ENCODE measurements around the gene YPEL3.

The YPEL3 gene

GRCh38 chr16:30096105-30096861 is at the start of gene YPEL3:
YPEL3 (minus strand) TSS chr16:30096213; CDS start chr16:30095482, 731 bp downstream.
- H3K9ac ChIP-seq (ENCODE audit: low read length) = peak within 1 kb of the TSS; percentile 86
- H3K36me3 ChIP-seq (ENCODE audit: control insufficient read depth, insufficient read depth, low read length) = peaks cover 6% of the 10 kb centered on the region; the same call in 1 of the 2 replicates
- peak within 1 kb of the TSS; percentile 85 for H3K27ac ChIP-seq (ENCODE audit: low read depth, low read length)
- H3K4me3 ChIP-seq (ENCODE audit: low read depth, low read length) = peak within 1 kb of the TSS; percentile 66
- peaks cover 24% of the 10 kb centered on the region for H3K9me3 ChIP-seq (ENCODE audit: control insufficient read depth, insufficient read depth, low read depth, low read length)
- H3K27me3 ChIP-seq (ENCODE audit: control insufficient read depth, insufficient read depth, low read length) = no peaks in the 10 kb centered on the region
- H3K4me1 ChIP-seq (ENCODE audit: control insufficient read depth, insufficient read depth, low read length) = peaks cover 19% of the 10 kb centered on the region

- no peaks in the 10 kb centered on the region for H3K4me1 ChIP-seq (ENCODE audit: control insufficient read depth, insufficient read depth, low read length)
- H3K27me3 ChIP-seq (ENCODE audit: control insufficient read depth, insufficient read depth, low read length) = no peaks in the 10 kb centered on the region
- no peak overlapping the region for H3K9ac ChIP-seq (ENCODE audit: low read length)
- H3K36me3 ChIP-seq (ENCODE audit: control insufficient read depth, insufficient read depth, low read length) = no peaks in the 10 kb centered on the region
- H3K9me3 ChIP-seq (ENCODE audit: control insufficient read depth, insufficient read depth, low read depth, low read length) = peaks cover 11% of the 10 kb centered on the region
- H3K27ac ChIP-seq (ENCODE audit: low read depth, low read length) = no peak overlapping the region
- no peak overlapping the region for H3K4me3 ChIP-seq (ENCODE audit: low read depth, low read length)
Measured at GRCh38 chr16:30145657-30146056, 49.6 kb upstream of the YPEL3 start.

- Histone ChIP-seq H3K4me3 (ENCODE audit: low read depth, low read length) (no peak overlapping the region), H3K9ac (ENCODE audit: low read length) (no peak overlapping the region), H3K9me3 (ENCODE audit: control insufficient read depth, insufficient read depth, low read depth, low read length) (peaks cover 11% of the 10 kb centered on the region), H3K27me3 (ENCODE audit: control insufficient read depth, insufficient read depth, low read length) (no peaks in the 10 kb centered on the region), H3K36me3 (ENCODE audit: control insufficient read depth, insufficient read depth, low read length) (no peaks in the 10 kb centered on the region), H3K27ac (ENCODE audit: low read depth, low read length) (no peak overlapping the region), H3K4me1 (ENCODE audit: control insufficient read depth, insufficient read depth, low read length) (no peaks in the 10 kb centered on the region)
Measured at GRCh38 chr16:30144917-30145316, 48.9 kb upstream of the YPEL3 start.

GRCh38 chr16:30144017-30144416 is 48.0 kb upstream of the YPEL3 start:
- H3K9me3 ChIP-seq (ENCODE audit: control insufficient read depth, insufficient read depth, low read depth, low read length) = 0 out of 2 replicates have a peak, but pooled peaks cover 4% of the 10 kb centered on the region
- H3K9ac ChIP-seq (ENCODE audit: low read length) = no peak overlapping the region
- H3K27me3 ChIP-seq (ENCODE audit: control insufficient read depth, insufficient read depth, low read length) = no peaks in the 10 kb centered on the region
- H3K4me1 ChIP-seq (ENCODE audit: control insufficient read depth, insufficient read depth, low read length) = no peaks in the 10 kb centered on the region
- H3K4me3 ChIP-seq (ENCODE audit: low read depth, low read length) = no peak overlapping the region
- no peak overlapping the region for H3K27ac ChIP-seq (ENCODE audit: low read depth, low read length)
- no peaks in the 10 kb centered on the region for H3K36me3 ChIP-seq (ENCODE audit: control insufficient read depth, insufficient read depth, low read length)

GRCh38 chr16:30143347-30143702 is 47.3 kb upstream of the YPEL3 start:
- H3K9me3 ChIP-seq (ENCODE audit: control insufficient read depth, insufficient read depth, low read depth, low read length) = no peaks in the 10 kb centered on the region

GRCh38 chr16:30142672-30143346 is 46.8 kb upstream of the YPEL3 start:
- Histone ChIP-seq H3K27ac (ENCODE audit: low read depth, low read length) (no peak overlapping the region), H3K27me3 (ENCODE audit: control insufficient read depth, insufficient read depth, low read length) (no peaks in the 10 kb centered on the region), H3K36me3 (ENCODE audit: control insufficient read depth, insufficient read depth, low read length) (no peaks in the 10 kb centered on the region), H3K9ac (ENCODE audit: low read length) (no peak overlapping the region), H3K4me3 (ENCODE audit: low read depth, low read length) (no peak overlapping the region), H3K4me1 (ENCODE audit: control insufficient read depth, insufficient read depth, low read length) (no peaks in the 10 kb centered on the region), H3K9me3 (ENCODE audit: control insufficient read depth, insufficient read depth, low read depth, low read length) (no peaks in the 10 kb centered on the region)

More at GRCh38 chr16:30143347-30143702, 47.3 kb upstream of the YPEL3 start:
- H3K27ac ChIP-seq (ENCODE audit: low read depth, low read length) = no peak overlapping the region
- H3K4me1 ChIP-seq (ENCODE audit: control insufficient read depth, insufficient read depth, low read length) = no peaks in the 10 kb centered on the region
- H3K4me3 ChIP-seq (ENCODE audit: low read depth, low read length) = no peak overlapping the region
- no peak overlapping the region for H3K9ac ChIP-seq (ENCODE audit: low read length)
- H3K27me3 ChIP-seq (ENCODE audit: control insufficient read depth, insufficient read depth, low read length) = no peaks in the 10 kb centered on the region
- no peaks in the 10 kb centered on the region for H3K36me3 ChIP-seq (ENCODE audit: control insufficient read depth, insufficient read depth, low read length)

GRCh38 chr16:30141750-30142149 is 45.7 kb upstream of the YPEL3 start:
- Histone ChIP-seq H3K36me3 (ENCODE audit: control insufficient read depth, insufficient read depth, low read length) (no peaks in the 10 kb centered on the region), H3K27me3 (ENCODE audit: control insufficient read depth, insufficient read depth, low read length) (no peaks in the 10 kb centered on the region), H3K4me1 (ENCODE audit: control insufficient read depth, insufficient read depth, low read length) (no peaks in the 10 kb centered on the region), H3K9ac (ENCODE audit: low read length) (no peak overlapping the region), H3K4me3 (ENCODE audit: low read depth, low read length) (no peak overlapping the region), H3K9me3 (ENCODE audit: control insufficient read depth, insufficient read depth, low read depth, low read length) (no peaks in the 10 kb centered on the region), H3K27ac (ENCODE audit: low read depth, low read length) (no peak overlapping the region)

- Histone ChIP-seq H3K27me3 (ENCODE audit: control insufficient read depth, insufficient read depth, low read length) (no peaks in the 10 kb centered on the region), H3K4me1 (ENCODE audit: control insufficient read depth, insufficient read depth, low read length) (no peaks in the 10 kb centered on the region), H3K27ac (ENCODE audit: low read depth, low read length) (no peak overlapping the region), H3K36me3 (ENCODE audit: control insufficient read depth, insufficient read depth, low read length) (no peaks in the 10 kb centered on the region), H3K9me3 (ENCODE audit: control insufficient read depth, insufficient read depth, low read depth, low read length) (no peaks in the 10 kb centered on the region), H3K4me3 (ENCODE audit: low read depth, low read length) (no peak overlapping the region), H3K9ac (ENCODE audit: low read length) (no peak overlapping the region)
Measured at GRCh38 chr16:30139583-30140481, 43.8 kb upstream of the YPEL3 start.

GRCh38 chr16:30137897-30138296 is 41.9 kb upstream of the YPEL3 start:
- H3K36me3 ChIP-seq (ENCODE audit: control insufficient read depth, insufficient read depth, low read length) = no peaks in the 10 kb centered on the region
- H3K4me3 ChIP-seq (ENCODE audit: low read depth, low read length) = no peak overlapping the region
- no peak overlapping the region for H3K9ac ChIP-seq (ENCODE audit: low read length)
- H3K27me3 ChIP-seq (ENCODE audit: control insufficient read depth, insufficient read depth, low read length) = no peaks in the 10 kb centered on the region
- H3K27ac ChIP-seq (ENCODE audit: low read depth, low read length) = no peak overlapping the region
- H3K9me3 ChIP-seq (ENCODE audit: control insufficient read depth, insufficient read depth, low read depth, low read length) = no peaks in the 10 kb centered on the region
- no peaks in the 10 kb centered on the region for H3K4me1 ChIP-seq (ENCODE audit: control insufficient read depth, insufficient read depth, low read length)

GRCh38 chr16:30136971-30137605 is 41.1 kb upstream of the YPEL3 start:
- no peaks in the 10 kb centered on the region for H3K27me3 ChIP-seq (ENCODE audit: control insufficient read depth, insufficient read depth, low read length)
- no peak overlapping the region for H3K9ac ChIP-seq (ENCODE audit: low read length)
- H3K36me3 ChIP-seq (ENCODE audit: control insufficient read depth, insufficient read depth, low read length) = no peaks in the 10 kb centered on the region
- no peak overlapping the region for H3K4me3 ChIP-seq (ENCODE audit: low read depth, low read length)
- no peaks in the 10 kb centered on the region for H3K4me1 ChIP-seq (ENCODE audit: control insufficient read depth, insufficient read depth, low read length)
- H3K27ac ChIP-seq (ENCODE audit: low read depth, low read length) = no peak overlapping the region
- no peaks in the 10 kb centered on the region for H3K9me3 ChIP-seq (ENCODE audit: control insufficient read depth, insufficient read depth, low read depth, low read length)

All from HUES6 (cell line).